Stomach (tissue), 4 donors: ENCODE measurements around the gene NDC1.

ENCODE experiments used
- POLR2A ChIP-seq, 4 donors: fragments of 450-650 bp; IDR thresholded peaks; one replicate each; pipeline ENCODE4 v1.6.1; 2016; ENCODE audit warnings: antibody characterized with exemption in 4 of 4, control low read depth in 2 of 4, mild to moderate bottlenecking in 1 of 4, moderate library complexity in 1 of 4
- POLR2AphosphoS5 ChIP-seq, 3 donors: sonication (generic); formaldehyde crosslinking; IDR thresholded peaks; one replicate each; pipeline ENCODE4 v1.6.1; 2016; ENCODE audit warnings: antibody characterized with exemption in 3 of 3
- TF ChIP-seq, protein P1 (sequence below), 7 experiments: fragments of 450-650 bp in 4 of 7; fragments of 200-600 bp in 3 of 7; sonication (generic) in 3 of 7; IDR thresholded peaks; one replicate each; pipeline ENCODE4 v1.5.1; 2016 to 2019; ENCODE audit warnings: antibody characterized with exemption in 7 of 7, control low read depth in 2 of 7, mild to moderate bottlenecking in 1 of 7

DNA sequence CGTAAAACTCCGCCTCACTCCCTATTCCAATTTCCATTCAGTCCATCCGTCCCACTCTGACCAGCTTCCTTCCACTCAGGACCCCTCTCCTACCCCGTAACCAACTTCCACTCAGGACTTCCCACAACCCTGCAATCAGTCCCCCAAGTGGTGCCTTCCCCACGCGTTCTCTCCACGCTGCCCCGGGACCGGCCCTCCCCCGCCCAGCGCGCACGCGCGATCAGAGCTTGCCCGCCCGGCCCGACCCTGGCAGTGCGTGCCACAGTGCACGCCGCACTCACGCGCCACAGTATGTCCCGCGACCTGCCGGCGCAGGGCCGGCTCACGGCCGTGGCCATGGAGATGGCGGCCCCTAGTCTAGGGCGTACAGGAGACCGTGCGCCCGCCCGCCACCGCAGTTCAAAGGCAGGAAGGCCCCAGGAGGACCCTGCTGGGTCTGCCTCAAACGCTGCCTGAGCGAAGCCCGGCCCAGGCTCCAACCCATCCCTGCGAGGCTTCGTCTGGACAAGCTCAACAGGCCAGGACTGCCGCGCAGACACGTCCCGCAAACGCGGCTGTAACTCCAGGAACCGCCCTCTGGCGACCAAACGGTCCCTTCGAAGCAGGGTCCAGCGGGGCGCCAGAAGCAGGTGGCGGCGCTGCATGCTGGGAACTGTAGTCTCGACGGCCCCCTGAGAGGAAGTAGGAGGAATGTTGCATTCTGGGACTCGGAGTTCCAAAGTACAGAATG lies at the start of gene NDC1:
- TF ChIP-seq, protein P1, sequence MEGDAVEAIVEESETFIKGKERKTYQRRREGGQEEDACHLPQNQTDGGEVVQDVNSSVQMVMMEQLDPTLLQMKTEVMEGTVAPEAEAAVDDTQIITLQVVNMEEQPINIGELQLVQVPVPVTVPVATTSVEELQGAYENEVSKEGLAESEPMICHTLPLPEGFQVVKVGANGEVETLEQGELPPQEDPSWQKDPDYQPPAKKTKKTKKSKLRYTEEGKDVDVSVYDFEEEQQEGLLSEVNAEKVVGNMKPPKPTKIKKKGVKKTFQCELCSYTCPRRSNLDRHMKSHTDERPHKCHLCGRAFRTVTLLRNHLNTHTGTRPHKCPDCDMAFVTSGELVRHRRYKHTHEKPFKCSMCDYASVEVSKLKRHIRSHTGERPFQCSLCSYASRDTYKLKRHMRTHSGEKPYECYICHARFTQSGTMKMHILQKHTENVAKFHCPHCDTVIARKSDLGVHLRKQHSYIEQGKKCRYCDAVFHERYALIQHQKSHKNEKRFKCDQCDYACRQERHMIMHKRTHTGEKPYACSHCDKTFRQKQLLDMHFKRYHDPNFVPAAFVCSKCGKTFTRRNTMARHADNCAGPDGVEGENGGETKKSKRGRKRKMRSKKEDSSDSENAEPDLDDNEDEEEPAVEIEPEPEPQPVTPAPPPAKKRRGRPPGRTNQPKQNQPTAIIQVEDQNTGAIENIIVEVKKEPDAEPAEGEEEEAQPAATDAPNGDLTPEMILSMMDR (IDR thresholded peaks at IDR 0.05), result peak in 1 of 7 experiments; percentile 42
- TF ChIP-seq POLR2AphosphoS5 (IDR thresholded peaks at IDR 0.05), result peak; percentile 64 to 92 (median 84)
- TF ChIP-seq POLR2A (IDR thresholded peaks at IDR 0.05), result no peak
